Vagina (tissue), 2 donors: Measurements from ENCODE around the gene KDM4C. TPM values are rescaled to one million over a fixed set of nuclear protein-coding genes. Genes with fewer than 3 reads are reported as not detected.

Source experiments
- DNase-seq, 2 donors: peaks; one replicate each; pipeline ENCODE4 v3.0.0-alpha.2; 2017; ENCODE audit errors: extremely low spot score in 2 of 2
- H3K27ac ChIP-seq: fragments of 200-600 bp; sonication (generic); one replicate; pipeline ENCODE4 v1.5.1; 2019
- H3K27me3 ChIP-seq: fragments of 200-600 bp; sonication (generic); one replicate; pipeline ENCODE4 v1.5.1; 2019
- H3K36me3 ChIP-seq, 2 donors: fragments of 200-600 bp; sonication (generic); one replicate each; pipeline ENCODE4 v1.5.1; 2017 to 2019
- H3K4me1 ChIP-seq: fragments of 200-600 bp; sonication (generic); one replicate; pipeline ENCODE4 v1.5.1; 2019
- H3K4me3 ChIP-seq, 2 donors: fragments of 200-600 bp; sonication (generic); 1 replicate in 1 of 2; 2 replicates in 1 of 2; pipeline ENCODE4 v1.5.1; 2016 to 2019
- H3K9me3 ChIP-seq: fragments of 200-600 bp; sonication (generic); one replicate; pipeline ENCODE4 v1.5.1; 2019
- CTCF ChIP-seq, 3 experiments: fragments of 450-650 bp in 2 of 3; fragments of 200-600 bp in 1 of 3; sonication (generic) in 1 of 3; IDR thresholded peaks; one replicate each; pipeline ENCODE4 v1.5.1; 2017 to 2019; ENCODE audit warnings: antibody characterized with exemption in 3 of 3, mild to moderate bottlenecking in 2 of 3, moderate library complexity in 2 of 3
- POLR2A ChIP-seq, 2 donors: fragments of 450-650 bp; IDR thresholded peaks; one replicate each; pipeline ENCODE4 v1.6.1; 2017; ENCODE audit warnings: antibody characterized with exemption in 2 of 2, mild to moderate bottlenecking in 2 of 2, moderate library complexity in 2 of 2
- POLR2AphosphoS5 ChIP-seq, 2 donors: sonication (generic); formaldehyde crosslinking; IDR thresholded peaks; one replicate each; pipeline ENCODE4 v1.9.0; 2017; ENCODE audit warnings: antibody characterized with exemption in 2 of 2, mild to moderate bottlenecking in 2 of 2, low read depth in 1 of 2; ENCODE audit not compliant: insufficient read depth in 1 of 2
- intact Hi-C: fragments of 100-400 bp; cut with DNase I; formaldehyde crosslinking; loops from one replicate; pipeline ENCODE4 v1.15.1; 2023
- total RNA-seq: library from RNA; depleted of rRNA; stranded (reverse); fragments of >200 nt; gene quantifications from one replicate; pipeline ENCODE4 v1.2.3, GENCODE V29; 2016

Gene KDM4C
- total RNA-seq, 1 donor from 2014 or later: 35.6 TPM

- Histone ChIP-seq H3K9me3 (no peaks in the 10 kb centered on the region), H3K4me1 (peaks cover 32% of the 10 kb centered on the region), H3K4me3 (no peak overlapping the region), H3K27me3 (no peaks in the 10 kb centered on the region), H3K36me3 (no peaks in the 10 kb centered on the region), H3K27ac (no peak overlapping the region)
- no peak for DNase-seq
- TF ChIP-seq POLR2AphosphoS5 (IDR thresholded peaks at IDR 0.05; ENCODE audit: insufficient read depth in 1 of 2, low read depth in 1 of 2): no peak
- TF ChIP-seq POLR2A (IDR thresholded peaks at IDR 0.05): no peak
- no peak for TF ChIP-seq CTCF (IDR thresholded peaks at IDR 0.05)
- intact Hi-C loops: no loop called here
Measured at GRCh38 chr9:7149258-7149657, 391.5 kb downstream of the KDM4C start.

GRCh38 chr9:7150153-7150890, 392.5 kb downstream of the KDM4C start:
- intact Hi-C loops: no loop called here
- Histone ChIP-seq H3K4me3 (no peak overlapping the region), H3K27ac (no peak overlapping the region), H3K4me1 (peaks cover 30% of the 10 kb centered on the region), H3K27me3 (no peaks in the 10 kb centered on the region), H3K9me3 (no peaks in the 10 kb centered on the region), H3K36me3 (no peaks in the 10 kb centered on the region)
- no peak for TF ChIP-seq POLR2A (IDR thresholded peaks at IDR 0.05)
- TF ChIP-seq CTCF (IDR thresholded peaks at IDR 0.05): no peak
- TF ChIP-seq POLR2AphosphoS5 (IDR thresholded peaks at IDR 0.05; ENCODE audit: insufficient read depth in 1 of 2, low read depth in 1 of 2): no peak
- no peak for DNase-seq

GRCh38 chr9:7153134-7153533, 395.4 kb downstream of the KDM4C start:
- Histone ChIP-seq H3K27ac (no peak overlapping the region), H3K36me3 (no peaks in the 10 kb centered on the region), H3K27me3 (no peaks in the 10 kb centered on the region), H3K9me3 (no peaks in the 10 kb centered on the region), H3K4me3 (no peak overlapping the region), H3K4me1 (peaks cover 6% of the 10 kb centered on the region)
- TF ChIP-seq POLR2AphosphoS5 (IDR thresholded peaks at IDR 0.05; ENCODE audit: insufficient read depth in 1 of 2, low read depth in 1 of 2): no peak
- TF ChIP-seq POLR2A (IDR thresholded peaks at IDR 0.05): no peak
- no peak for TF ChIP-seq CTCF (IDR thresholded peaks at IDR 0.05)
- intact Hi-C loops: no loop called here
- DNase-seq: no peak

GRCh38 chr9:7153566-7153965, 395.8 kb downstream of the KDM4C start:
- Histone ChIP-seq H3K27ac (no peak overlapping the region), H3K36me3 (no peaks in the 10 kb centered on the region), H3K4me1 (peaks cover 6% of the 10 kb centered on the region), H3K4me3 (no peak overlapping the region), H3K9me3 (no peaks in the 10 kb centered on the region), H3K27me3 (no peaks in the 10 kb centered on the region)
- TF ChIP-seq POLR2A (IDR thresholded peaks at IDR 0.05): no peak
- no peak for TF ChIP-seq CTCF (IDR thresholded peaks at IDR 0.05)
- TF ChIP-seq POLR2AphosphoS5 (IDR thresholded peaks at IDR 0.05; ENCODE audit: insufficient read depth in 1 of 2, low read depth in 1 of 2): no peak
- intact Hi-C loops: no loop called here
- no peak for DNase-seq

GRCh38 chr9:7154003-7154619, 396.3 kb downstream of the KDM4C start:
- no peak for DNase-seq
- no peak overlapping the region for H3K4me3 ChIP-seq
- no peaks in the 10 kb centered on the region for H3K27me3 ChIP-seq
- H3K36me3 ChIP-seq: no peaks in the 10 kb centered on the region
- intact Hi-C loops: no loop called here
- no peak for TF ChIP-seq CTCF (IDR thresholded peaks at IDR 0.05)
- no peak for TF ChIP-seq POLR2A (IDR thresholded peaks at IDR 0.05)
- TF ChIP-seq POLR2AphosphoS5 (IDR thresholded peaks at IDR 0.05; ENCODE audit: insufficient read depth in 1 of 2, low read depth in 1 of 2): no peak
- H3K9me3 ChIP-seq: no peaks in the 10 kb centered on the region
- H3K4me1 ChIP-seq: peaks cover 6% of the 10 kb centered on the region
- H3K27ac ChIP-seq: no peak overlapping the region
